NCI-H1436 treated with DMSO at 0.1 percent for 48 hours (cell line): ENCODE data around the gene MEI1.

Experiments
- DNase-seq: peaks from one replicate; lab custom pipeline; 2025; lab: John Stamatoyannopoulos, UW

The MEI1 gene

DNA sequence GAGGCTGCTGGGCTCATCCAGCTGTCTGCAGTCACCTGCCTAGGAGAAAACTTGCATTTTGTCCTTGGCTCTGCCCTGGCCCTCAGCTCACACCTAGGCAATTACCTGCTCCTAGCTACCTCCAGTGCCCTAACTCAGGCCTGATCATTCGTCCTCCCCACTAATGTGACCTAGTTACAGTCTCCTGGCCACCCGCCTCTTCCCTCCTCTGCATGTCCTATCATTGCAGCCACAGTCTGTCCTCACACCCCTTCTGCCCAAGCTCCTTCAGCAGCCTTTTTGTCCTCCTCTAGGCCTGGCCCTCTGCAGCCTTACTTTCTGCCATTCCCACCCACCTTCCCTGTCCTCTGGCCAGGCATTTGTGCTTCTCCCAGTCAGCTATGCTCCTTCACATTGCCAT is 83.4 kb downstream of the MEI1 start:
- DNase-seq, result no peak

DNA sequence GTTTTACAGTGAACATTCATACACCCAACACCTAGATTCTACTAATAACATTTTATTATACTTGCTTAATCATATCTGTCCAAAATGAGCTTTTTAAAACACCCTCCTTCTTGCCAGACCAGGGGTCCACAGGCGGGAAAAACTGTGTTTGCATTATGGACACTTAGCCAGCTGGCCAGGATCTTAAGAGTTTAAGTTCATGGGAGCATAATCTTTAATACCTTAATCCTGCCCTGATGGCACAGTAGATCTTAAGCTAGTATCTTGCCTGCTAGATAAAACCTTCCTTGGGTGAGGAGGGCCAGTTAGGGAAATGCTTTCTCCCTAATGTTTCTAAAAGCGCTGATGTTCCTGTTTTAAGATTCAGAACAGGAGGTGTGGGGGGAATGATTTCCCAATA is 88.0 kb downstream of the MEI1 start:
- DNase-seq, result no peak

DNA sequence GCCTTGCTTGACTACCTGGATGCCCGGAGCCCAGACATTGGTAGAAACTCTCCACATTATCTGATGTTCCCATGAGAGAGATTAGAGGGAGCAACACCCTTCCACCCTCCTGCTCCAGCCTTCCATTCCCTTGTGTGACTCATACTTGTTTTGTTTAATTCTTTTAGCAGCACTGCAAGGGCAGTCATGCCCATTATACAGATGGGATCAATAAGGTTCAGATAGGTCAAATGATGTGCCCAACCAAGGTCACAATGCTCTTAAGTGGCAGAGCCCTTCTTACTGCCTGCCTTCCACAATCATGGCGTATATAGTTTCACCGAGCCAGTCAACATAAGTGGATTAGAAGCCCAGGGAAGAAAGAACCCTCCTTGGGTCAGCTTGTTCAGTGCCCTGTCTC is 94.6 kb downstream of the MEI1 start:
- no peak for DNase-seq

DNA sequence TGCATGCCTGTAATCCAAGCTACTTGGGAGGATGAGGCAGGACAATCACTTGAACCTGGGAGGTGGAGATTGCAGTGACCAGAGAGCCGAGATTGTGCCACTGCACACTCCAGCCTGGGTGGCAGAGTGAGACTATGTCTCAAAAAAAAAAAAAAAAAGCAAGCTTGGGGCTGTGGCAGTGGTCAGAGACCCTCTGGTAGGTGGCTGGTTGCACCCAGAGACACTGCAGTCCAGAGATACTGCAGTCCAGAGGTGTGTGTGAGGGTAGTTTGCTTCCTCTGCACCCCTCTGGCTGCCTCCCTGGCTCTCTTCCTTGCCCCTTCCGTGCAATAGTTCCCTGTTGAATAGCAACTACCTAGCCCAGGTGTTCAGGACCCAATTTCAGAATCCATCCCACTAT is 99.4 kb downstream of the MEI1 start:
- DNase-seq, result no peak

DNA sequence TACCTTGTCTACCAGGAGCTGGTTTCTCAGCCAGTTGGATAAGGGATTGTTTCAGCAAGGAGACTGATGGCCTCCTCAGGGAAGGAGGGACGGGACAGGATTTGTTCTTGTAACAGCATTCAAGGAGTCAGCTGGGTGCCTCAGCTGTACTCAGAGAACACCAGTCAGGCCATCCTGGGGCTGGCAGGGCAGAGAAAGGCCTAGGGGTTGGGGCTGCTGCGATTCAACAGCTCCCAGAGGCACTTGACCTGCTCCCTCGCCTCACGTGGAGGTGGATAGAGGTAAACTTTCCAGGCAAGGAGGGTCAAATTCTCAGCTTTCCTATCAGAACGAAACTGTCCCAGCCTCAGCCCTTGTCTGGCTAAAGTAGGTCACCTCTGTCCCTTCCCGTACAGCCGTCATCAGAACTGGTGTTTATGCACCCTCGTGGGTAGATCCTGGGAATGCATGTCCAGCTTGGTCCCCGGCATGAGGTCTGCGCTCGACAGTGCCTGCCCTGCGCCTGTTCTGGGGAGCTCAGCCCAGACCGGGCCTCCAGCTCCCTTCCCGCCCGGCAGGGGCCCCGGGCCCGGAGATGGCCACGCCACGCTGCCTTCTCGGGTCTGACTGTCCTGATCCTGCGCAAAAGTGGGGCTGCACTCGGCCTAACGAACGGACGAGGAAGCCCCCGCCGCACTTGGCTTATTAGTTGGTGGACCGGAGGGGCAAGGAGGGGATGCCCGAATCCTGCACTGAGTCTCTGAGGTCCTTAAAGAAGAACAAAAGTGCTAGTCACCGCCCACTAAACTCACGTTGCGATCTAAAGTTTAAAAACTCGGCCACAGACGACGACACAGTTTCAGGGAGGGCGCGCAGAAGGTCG is 100.4 kb downstream of the MEI1 start:
- no peak for DNase-seq

DNA sequence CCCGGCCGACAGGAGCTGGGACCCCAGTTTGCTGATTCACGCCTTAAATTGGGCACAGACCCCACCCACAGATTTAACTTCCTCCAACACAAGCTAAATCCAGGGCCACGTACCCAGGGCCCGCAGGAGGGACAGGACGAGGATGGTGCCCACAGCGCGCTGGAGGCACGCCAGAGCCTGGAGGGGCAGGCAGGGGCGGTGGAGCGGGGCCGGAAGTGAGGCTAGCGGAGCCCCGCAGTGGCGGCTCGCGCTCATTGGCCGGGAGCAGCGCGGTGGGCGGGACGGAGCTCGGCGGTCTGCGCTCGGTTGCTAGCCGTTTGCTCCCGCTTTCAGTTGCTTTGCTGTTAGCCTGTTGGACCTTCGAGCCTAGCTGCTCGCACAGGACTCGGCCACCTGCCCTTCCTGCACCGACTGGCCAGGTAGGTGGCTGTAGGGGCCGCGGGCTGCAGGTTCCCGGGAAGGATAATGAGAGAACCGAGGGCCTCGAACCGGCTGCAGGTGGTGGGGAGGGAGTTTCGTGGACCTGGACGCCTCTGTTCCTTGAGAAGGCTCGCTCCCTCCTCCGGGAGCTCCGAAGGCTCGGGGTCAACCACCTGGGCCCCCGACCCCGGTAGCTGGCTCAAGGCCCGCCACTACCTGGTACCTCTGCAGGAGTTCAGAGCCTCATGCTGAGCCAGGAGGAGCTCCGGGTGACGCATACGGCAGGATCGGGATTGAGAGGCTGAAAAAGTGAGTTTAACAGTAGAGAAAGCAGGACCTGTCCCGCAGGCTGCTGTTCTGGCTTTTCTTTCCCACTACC is 101.2 kb downstream of the MEI1 start, which contains the start of gene CCDC134:
Gene CCDC134, plus strand, starts transcription at position 332 of the 799 bp plus-strand sequence. CDS start 8,212 bp downstream, outside the sequence.
- peak; percentile 48 for DNase-seq

DNA sequence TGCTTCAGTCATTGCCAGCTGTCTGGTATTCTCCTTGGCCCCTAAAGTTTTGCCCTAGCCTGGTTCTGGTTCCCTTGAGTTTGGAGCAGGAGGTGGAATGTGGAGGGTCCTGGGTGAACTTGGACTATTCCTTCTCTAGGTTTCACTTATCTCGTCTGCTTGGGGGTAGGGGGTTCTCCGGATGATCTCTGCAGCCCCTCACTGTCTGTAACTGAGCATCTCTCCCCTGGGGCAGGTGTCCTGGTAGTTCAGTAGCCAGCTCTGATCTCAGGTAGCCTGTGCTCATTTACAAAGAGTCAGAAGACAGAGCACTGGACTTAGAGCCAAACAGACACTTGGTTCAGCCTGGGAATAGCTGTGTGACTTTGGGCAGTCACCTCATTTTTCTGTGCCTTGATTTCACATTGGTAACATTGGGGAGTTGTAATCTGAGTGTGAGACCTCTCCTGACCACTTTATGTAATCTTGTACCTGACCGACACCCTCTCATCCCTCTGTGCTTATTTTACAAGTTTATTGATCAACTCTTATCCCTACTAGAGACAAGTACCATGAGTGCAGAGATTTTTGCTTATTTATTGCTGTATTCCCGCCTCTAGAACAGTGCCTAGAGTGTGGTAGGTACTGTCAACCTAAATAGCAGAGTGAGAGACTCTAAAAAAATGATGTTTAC is 102.0 kb downstream of the MEI1 start:
- DNase-seq, result no peak

DNA sequence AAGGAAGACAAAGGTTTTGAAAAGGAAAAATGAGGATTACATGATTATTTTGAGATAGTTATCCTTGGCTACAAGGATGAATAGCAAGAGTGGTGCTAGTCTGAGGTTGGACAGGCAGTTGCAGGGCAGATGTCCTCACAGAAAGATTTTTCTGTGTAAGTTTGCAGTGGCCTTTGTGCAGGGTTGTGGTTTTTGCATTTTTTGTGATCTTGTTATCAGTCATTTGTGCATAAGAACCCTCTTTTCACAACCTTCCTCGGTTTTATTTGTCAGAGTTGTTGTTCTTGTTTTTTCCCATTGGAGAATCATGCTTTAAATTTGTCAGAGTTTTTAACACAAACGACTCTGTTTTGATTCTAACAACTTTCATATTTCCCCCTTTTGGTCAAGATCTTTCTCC is 102.6 kb downstream of the MEI1 start:
- no peak for DNase-seq

DNA sequence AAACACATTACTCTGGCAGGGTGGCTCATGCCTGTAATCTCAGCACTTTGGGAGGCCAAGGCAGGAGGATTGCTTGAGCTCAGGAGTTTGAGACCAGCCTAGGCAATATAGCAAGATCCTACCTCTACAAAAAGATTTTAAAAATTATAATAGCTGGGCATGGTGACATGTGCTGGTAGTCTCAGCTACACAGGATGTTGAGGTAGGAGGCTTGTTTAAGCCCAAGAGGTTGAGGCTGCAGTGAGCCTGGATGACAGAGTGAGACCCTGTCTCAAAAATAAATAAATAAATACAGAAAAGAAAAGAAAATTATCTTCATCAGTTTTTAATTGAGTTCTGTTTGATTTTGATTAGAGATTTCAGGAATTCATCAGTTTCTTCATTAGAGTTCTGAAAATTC is 106.3 kb downstream of the MEI1 start:
- DNase-seq, result no peak

DNA sequence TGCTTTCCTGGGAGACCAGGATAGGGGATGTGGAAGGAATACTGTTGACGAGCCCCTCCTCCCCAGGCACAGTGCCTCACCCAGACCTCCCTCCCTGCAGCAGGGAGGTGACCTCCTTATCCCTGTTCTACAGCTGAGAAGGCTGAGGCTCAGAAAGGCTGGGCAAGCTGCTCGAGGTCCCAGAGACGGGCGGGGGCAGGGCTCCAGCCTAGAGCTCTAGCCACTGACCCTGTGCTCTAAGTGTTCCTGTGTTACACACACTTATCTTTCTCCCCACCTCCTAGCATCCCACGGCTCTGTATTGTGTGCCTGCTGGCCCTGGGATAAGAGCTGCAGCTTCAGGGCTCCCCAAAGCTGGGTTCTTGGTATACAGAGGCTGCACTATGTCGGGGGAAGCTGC is 109.1 kb downstream of the MEI1 start:
- DNase-seq, result no peak

DNA sequence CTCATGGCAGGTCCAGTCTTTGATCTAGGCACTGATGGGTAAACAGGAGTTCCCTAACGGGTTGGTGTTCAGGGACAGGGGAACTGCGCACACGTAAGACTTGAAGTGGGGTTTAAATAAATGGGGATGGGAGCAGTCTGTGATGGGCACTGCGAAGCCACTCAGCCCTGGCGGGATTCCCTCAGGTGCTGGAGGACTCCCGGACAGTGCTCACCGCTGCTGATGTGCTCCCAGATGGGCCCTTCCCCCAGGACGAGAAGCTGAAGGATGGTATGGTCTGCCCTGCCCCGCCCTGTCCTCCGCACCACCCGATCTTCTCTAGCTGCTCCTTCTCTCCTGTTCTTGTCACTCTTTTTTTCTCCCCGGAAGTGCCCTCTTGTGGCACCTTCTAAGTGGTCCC is 110.7 kb downstream of the MEI1 start:
- no peak for DNase-seq

DNA sequence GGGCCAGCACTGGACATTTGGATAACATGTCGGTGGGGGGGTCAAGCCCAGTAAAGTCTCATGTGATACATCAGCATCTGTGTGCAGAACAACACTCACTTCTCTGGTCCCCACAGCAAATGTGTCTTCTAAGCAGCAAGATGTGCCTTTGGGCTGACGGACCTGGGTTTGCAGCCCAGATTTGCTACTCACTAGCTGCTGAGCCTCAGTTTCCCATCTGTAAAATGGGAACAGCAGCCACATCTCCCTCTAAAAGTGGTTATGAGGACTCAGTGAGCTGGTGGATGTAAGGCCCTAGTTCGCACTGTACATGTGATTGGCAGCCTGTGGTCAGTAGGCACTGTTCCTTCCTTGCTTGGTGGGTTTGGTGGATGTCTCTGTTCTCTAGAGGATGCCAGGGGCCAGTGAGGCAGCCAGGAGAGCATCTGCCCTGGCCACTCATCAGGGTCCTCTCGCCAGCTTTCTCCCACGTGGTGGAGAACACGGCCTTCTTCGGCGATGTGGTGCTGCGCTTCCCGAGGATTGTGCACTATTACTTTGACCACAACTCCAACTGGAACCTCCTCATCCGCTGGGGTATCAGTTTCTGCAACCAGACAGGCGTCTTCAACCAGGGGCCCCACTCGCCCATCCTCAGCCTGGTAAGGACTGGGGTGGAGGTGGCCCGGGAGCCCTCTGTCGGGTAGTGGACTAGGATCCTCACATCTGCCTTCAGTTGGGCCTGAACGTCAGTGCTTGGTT is 113.7 kb downstream of the MEI1 start:
- no peak for DNase-seq

DNA sequence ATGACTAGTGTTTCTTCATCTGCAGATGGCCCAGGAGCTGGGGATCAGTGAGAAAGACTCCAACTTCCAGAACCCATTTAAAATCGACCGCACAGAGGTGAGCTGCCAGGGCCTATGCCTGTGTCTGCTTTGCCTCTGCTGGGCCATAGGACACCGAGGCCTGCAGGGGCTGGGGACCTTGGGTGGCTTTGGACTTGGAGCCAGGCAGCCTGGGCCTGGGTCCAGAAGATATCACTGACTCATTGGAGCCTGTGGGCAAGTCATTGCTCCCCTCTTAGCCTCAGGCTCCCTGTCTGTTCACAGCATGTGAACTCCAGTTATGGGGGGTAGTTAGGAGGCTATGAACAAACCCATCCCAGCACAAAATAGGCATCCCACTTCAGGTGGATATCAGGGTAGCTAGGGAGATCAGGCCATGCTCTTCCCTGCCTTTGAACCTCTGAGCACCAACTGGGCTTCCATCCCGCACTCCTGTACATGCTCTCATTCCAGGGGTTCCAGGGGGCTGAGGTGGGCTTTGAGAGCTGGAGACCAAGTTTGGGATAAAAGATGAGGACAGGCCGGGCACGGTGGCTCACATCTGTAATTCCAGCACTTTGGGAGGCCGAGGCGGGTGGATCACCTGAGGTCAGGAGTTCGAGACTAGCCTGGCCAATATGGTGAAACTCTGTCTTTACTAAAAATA is 114.6 kb downstream of the MEI1 start:
- no peak for DNase-seq

DNA sequence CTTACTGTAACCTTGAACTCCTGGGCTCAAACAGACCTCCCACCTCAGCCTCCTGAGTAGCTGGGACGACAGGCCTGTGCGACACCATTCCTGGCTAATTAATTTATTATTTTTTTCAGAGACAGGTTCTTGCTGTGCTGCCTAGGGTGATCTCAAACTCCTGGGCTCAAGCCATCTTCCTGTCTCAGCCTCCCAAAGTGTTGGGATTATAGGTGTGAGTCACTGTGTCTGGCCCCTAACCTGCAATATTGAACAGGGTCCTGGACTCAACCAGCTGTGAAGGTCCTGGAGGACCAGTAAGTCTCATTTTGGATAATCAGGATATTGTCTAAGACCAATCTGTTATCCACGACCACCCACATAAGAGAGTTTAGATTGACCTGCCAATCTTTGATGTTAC is 116.4 kb downstream of the MEI1 start:
- DNase-seq, result no peak

DNA sequence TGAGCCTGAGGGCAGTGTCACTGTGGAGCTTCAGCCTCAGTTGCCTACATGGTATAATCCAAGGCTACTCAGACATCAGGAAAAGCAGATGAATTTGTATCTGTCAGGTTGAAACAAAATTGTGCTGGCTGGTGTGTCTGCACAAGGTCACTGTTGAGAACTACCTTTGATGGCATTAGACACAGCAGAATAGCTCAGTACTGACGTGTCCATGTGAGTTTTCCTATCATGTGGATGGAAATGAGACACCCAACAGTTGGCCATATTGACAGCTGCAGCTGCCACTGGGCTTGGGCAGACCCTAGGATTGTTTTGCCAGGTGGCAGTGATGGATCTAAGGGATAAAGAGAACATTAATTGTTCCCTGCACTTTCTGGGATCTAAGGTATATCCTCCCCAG is 116.9 kb downstream of the MEI1 start:
- DNase-seq, result no peak

DNA sequence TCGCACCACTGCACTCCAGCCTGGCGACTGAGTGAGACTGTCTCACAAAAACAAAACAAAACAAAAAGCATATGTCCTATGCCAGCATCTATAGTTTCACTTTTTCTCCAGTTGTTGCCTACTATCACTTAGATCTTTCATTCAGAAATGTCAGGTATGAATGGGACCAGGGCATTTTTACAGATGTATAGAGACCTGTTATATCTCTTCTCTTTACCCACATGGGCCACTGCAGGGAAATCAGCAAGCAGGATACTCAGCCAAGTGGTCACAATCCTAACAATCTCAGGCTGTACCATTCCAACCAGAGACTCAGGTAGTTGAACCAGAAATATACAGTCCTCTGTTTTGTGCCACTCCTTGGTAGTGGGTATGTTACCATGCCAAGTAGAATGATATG is 117.6 kb downstream of the MEI1 start:
- DNase-seq, result no peak

DNA sequence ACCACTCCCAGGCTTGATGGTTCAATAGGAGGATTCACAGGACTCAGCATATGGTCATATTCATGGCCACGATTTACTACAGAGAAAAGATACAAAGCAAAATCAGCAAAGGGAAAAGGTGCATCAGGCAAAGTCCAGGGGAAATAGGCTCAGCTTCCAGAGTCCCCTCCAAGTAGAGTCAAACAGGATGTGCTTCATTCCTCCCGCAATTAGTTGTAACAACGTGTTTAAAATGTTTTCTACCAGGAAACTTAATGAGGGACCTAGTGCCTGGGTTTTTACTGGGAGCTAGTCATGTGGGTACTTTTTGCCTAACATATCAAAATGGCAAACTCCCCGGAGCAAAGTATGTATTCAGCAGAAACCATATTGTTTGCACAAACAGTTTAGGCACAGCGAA is 118.7 kb downstream of the MEI1 start:
- no peak for DNase-seq

DNA sequence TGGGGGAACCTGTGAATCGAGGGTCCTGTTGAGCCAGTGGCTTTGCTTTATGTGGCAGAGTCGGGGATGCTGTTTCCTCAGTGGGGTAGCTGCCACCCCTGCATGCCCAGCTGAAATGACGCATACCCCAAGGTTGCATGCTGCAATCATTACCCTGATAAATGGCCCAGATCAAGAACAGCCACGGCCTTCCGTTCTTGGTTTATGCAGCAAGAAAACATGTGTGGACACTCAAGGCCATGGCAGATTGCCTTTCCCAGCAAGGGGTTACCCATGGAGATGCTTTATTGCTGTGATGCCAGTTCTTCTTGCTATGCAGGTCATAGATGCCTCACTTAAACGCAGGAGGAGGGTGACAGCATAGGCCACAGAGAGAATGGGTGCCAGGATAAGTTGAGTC is 119.3 kb downstream of the MEI1 start:
- no peak for DNase-seq

DNA sequence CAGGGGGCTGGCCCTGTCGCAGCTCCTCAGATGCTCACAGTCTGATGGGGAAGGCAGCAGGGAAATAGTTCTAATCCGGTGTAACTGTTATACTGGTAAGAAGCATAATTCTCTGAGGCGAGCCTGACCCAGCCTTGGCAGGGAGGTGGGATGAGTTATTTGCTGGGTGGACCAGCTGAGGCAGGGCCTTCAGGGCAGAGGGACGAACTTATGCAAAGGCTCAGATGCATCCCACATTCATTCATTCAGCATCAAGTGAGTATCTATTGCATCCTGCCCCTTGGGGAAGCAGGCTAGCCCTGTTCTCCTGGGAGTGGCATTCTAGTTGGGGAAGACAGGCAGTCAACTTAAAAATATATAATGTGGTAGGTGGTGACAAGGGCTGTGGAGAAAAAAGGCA is 120.0 kb downstream of the MEI1 start:
- DNase-seq, result no peak

DNA sequence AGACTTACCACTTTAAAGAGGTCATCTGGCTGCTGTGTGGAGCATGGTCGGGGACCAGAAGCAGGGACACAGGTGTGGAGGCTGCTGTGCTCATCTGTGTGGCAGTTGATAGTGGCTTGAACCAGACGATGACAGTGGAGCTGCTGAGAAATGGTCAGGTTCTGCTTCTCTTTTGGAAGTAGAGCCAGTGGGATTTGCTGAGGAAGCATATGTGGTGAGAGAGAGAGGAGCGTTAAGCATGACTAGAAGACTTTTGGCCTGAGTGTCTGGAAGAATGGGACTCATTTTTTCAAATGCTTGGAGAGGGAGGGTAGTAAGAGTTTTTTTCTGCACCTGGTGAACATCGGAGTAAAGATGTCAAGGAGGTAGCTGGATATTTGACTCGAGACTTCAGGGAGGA is 121.1 kb downstream of the MEI1 start:
- no peak for DNase-seq
